Thyroid gland (tissue), 4 donors: ENCODE measurements around the gene PSAP. TPM values are rescaled to one million over a fixed set of nuclear protein-coding genes. Genes with fewer than 3 reads are reported as not detected.

Experiments
- DNase-seq, 2 donors: peaks; one replicate each; pipeline ENCODE4 v3.0.0-alpha.2; 2019
- H3K27ac ChIP-seq, 3 donors: fragments of 200-600 bp; sonication (generic); 1 replicate in 2 of 3; 2 replicates in 1 of 3; pipeline ENCODE4 v1.5.1; 2016 to 2019; ENCODE audit warnings: mild to moderate bottlenecking in 1 of 3, moderate library complexity in 1 of 3
- H3K27me3 ChIP-seq: fragments of 200-600 bp; sonication (generic); one replicate; pipeline ENCODE4 v1.5.1; 2019
- H3K36me3 ChIP-seq, 2 donors: fragments of 200-600 bp; sonication (generic); one replicate each; pipeline ENCODE4 v1.5.1; 2016 to 2019
- H3K4me1 ChIP-seq, 2 donors: fragments of 200-600 bp; sonication (generic); one replicate each; pipeline ENCODE4 v1.5.1; 2017 to 2019
- H3K4me3 ChIP-seq, 3 donors: fragments of 200-600 bp; sonication (generic); replicated peaks in 1 of 3; 1 replicate in 2 of 3; 2 replicates in 1 of 3; pipeline ENCODE4 v1.5.1; 2016; ENCODE audit warnings: mild to moderate bottlenecking in 1 of 3
- H3K9me3 ChIP-seq: fragments of 200-600 bp; sonication (generic); one replicate; pipeline ENCODE4 v1.5.1; 2017
- CTCF ChIP-seq, 6 experiments: fragments of 200-600 bp in 3 of 6; fragments of 450-650 bp in 3 of 6; sonication (generic) in 3 of 6; IDR thresholded peaks; one replicate each; pipeline ENCODE4 v1.5.1; 2016 to 2019; ENCODE audit warnings: antibody characterized with exemption in 6 of 6, mild to moderate bottlenecking in 2 of 6, inconsistent platforms in 1 of 6, moderate library complexity in 1 of 6
- POLR2A ChIP-seq, 2 donors: fragments of 450-650 bp; IDR thresholded peaks; one replicate each; pipeline ENCODE4 v1.6.1; 2017; ENCODE audit warnings: antibody characterized with exemption in 2 of 2, mild to moderate bottlenecking in 2 of 2, moderate library complexity in 1 of 2
- WGBS, 2 donors: methylation state at CpG; one replicate each; pipeline ENCODE4 v1.1.5; 2017; 5-methylcytosine and 5-hydroxymethylcytosine counted together
- intact Hi-C: fragments of 100-400 bp; cut with DNase I; formaldehyde crosslinking; loops from one replicate; pipeline ENCODE4 v1.15.1; 2023
- total RNA-seq, 4 donors: library from RNA; depleted of rRNA; stranded (reverse); fragments of >200 nt; gene quantifications; one replicate each; pipeline ENCODE4 v1.2.3, GENCODE V29; 2016

The PSAP gene
- total RNA-seq, 4 donors from 2014 or later = 978 to 1,211 (median 1,123) TPM

DNA sequence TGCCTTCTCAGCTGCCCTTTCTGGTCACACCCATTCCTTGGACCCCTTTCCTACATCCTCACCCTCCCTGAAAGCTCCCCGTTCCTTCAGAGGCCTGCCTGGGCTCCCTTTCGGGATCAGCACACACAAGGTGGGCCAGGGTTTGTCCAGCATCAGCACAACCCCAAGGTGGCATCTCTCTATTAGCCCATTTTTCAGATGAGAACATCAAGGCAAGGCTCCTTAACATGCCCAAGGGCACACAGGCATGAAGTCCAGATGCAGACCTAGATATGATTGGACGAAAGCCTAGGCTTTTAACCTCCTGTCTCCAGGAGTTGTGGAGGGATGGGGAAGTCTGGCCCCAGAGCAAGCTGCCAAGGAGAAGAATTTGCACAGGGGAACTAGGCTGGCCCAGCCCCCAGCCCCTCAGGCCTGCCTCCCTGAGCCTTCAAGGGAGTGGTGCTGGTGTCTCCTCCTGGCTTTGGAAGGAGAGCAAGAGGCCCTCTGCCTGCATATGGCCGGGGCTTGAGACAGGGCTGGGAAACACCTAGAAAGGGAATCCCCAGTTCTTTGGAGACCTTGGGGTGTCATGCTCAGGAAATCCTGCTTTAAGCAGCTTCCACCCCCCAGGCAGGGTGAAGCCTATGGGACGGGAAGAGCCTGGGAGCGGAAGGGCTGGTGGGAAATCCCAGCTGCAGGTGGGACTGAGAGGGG lies 68.7 kb downstream of the PSAP start:
- Histone ChIP-seq H3K27me3 (no peaks in the 10 kb centered on the region), H3K36me3 (no peaks in the 10 kb centered on the region), H3K27ac (no peak overlapping the region), H3K9me3 (no peaks in the 10 kb centered on the region), H3K4me1 (no peaks in the 10 kb centered on the region), H3K4me3 (no peak overlapping the region)
- no peak for DNase-seq
- no peak for TF ChIP-seq CTCF (IDR thresholded peaks at IDR 0.05)
- TF ChIP-seq POLR2A (IDR thresholded peaks at IDR 0.05) = no peak
- 72 to 85% methylated on average over 6 of the region's 6 CpGs for WGBS, 2 donors
- intact Hi-C loops = no loop called here

DNA sequence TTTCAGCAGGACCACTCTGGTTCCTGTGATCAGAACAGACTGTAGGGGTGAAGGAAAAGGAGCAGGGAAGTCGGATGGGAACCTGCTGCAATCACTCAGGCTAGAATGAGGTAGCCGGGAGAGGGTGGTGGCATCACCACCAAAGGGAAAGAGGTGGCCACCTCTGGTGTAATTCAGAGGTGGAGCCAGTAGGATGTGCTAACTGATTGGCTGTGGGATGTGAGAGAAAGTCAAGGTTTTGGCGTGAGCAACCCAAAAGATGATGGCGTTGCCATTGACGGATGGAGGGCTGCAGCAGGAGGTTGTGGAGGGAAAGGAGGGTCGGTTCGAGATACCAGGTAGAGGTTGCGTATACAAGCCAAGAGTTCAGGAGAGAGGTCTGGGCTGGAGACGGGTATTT lies 70.3 kb downstream of the PSAP start:
- Histone ChIP-seq H3K9me3 (no peaks in the 10 kb centered on the region), H3K4me1 (no peaks in the 10 kb centered on the region), H3K27me3 (no peaks in the 10 kb centered on the region), H3K4me3 (no peak overlapping the region), H3K36me3 (no peaks in the 10 kb centered on the region), H3K27ac (no peak overlapping the region)
- TF ChIP-seq POLR2A (IDR thresholded peaks at IDR 0.05) (no peak), CTCF (IDR thresholded peaks at IDR 0.05) (no peak)
- 89% methylated on average over 9 of the region's 9 CpGs for WGBS, 2 donors
- intact Hi-C loops = no loop called here
- DNase-seq = no peak

DNA sequence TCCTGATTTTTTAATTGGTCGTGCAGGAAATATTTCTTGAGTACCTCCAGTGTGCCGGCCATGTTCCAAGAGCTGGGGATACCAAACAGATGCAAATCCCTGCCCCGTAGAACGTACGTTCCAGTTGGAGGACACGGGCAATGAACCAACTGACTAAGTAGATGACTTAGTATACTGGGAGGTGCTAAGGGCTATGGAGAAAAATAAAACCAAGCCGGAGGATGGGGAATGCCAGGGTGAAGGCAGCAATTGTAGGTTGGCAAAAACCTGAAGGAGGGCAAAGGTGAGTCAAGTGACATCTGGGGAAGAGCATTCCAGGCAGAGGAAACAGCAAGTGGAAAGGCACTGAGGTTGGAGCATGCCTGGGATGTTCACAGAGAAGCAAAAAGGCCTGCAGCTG lies 70.9 kb downstream of the PSAP start:
- Histone ChIP-seq H3K4me3 (no peak overlapping the region), H3K9me3 (no peaks in the 10 kb centered on the region), H3K36me3 (no peaks in the 10 kb centered on the region), H3K27ac (no peak overlapping the region), H3K4me1 (no peaks in the 10 kb centered on the region), H3K27me3 (no peaks in the 10 kb centered on the region)
- intact Hi-C loops = no loop called here
- WGBS, 2 donors = 83% methylated on average over 7 of the region's 7 CpGs
- DNase-seq = no peak
- TF ChIP-seq POLR2A (IDR thresholded peaks at IDR 0.05) (no peak), CTCF (IDR thresholded peaks at IDR 0.05) (no peak)

DNA sequence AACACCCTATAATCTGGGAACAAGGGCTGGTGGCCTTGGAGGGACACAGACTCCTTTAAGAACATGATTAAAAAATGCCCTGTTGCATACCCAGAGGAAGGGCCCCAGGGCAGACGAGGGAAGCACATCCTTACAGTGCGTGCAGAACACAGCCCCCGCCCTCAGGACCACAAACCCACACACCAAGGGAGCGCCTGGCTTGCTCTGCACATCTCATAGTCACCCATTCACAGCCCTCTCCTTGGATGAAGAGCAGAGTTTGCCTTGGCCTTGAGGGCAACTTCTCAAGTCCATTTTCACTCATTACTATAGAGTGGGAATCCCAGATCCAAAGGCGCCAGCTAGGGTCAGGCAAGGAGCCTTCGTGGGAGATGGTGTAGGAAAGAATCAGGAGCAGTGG lies 71.4 kb downstream of the PSAP start:
- Histone ChIP-seq H3K36me3 (no peaks in the 10 kb centered on the region), H3K4me3 (no peak overlapping the region), H3K9me3 (no peaks in the 10 kb centered on the region), H3K27me3 (no peaks in the 10 kb centered on the region), H3K27ac (no peak overlapping the region), H3K4me1 (peaks cover 0 to 5% of the 10 kb centered on the region in 2 donors)
- DNase-seq = no peak
- no peak for TF ChIP-seq POLR2A (IDR thresholded peaks at IDR 0.05)
- intact Hi-C loops = no loop called here
- WGBS, 2 donors = 90 to 96% methylated on average over 6 of the region's 6 CpGs

GRCh38 chr10:71778071-71778825 lies 72.8 kb downstream of the PSAP start:
- H3K27ac ChIP-seq = no peak overlapping the region
- H3K4me1 ChIP-seq = peaks cover 4 to 12% of the 10 kb centered on the region in 2 donors
- intact Hi-C loops = no loop called here
- H3K36me3 ChIP-seq = no peaks in the 10 kb centered on the region
- no peak for TF ChIP-seq POLR2A (IDR thresholded peaks at IDR 0.05)
- no peak for TF ChIP-seq CTCF (IDR thresholded peaks at IDR 0.05)
- no peak for DNase-seq
- H3K27me3 ChIP-seq = no peaks in the 10 kb centered on the region
- WGBS, 2 donors = 89% methylated on average over 10 to 11 of the region's 11 CpGs
- no peak overlapping the region for H3K4me3 ChIP-seq
- H3K9me3 ChIP-seq = no peaks in the 10 kb centered on the region
